Activated naive CD8-positive, alpha-beta T cell (primary cell): ENCODE data around the gene UHMK1.
"Not testable (repeated sequence)": the region's sequence is repeated elsewhere in the genome, so short reads cannot be mapped to it uniquely, and the experiment has no call there.

Experiments used
- H3K27ac Mint-ChIP-seq: one replicate; pipeline ENCODE4 v1.8.0; 2021; ENCODE audit warnings: mixed read lengths
- H3K27me3 Mint-ChIP-seq: one replicate; pipeline ENCODE4 v1.8.0; 2021; ENCODE audit warnings: mixed read lengths
- H3K36me3 Mint-ChIP-seq: one replicate; pipeline ENCODE4 v1.8.0; 2021; ENCODE audit warnings: mixed read lengths
- H3K4me1 Mint-ChIP-seq: one replicate; pipeline ENCODE4 v1.8.0; 2021; ENCODE audit warnings: low read depth, mixed read lengths
- H3K4me3 Mint-ChIP-seq: one replicate; pipeline ENCODE4 v1.8.0; 2021; ENCODE audit warnings: mild to moderate bottlenecking, mixed read lengths
- H3K9me3 Mint-ChIP-seq: one replicate; pipeline ENCODE4 v1.8.0; 2021; ENCODE audit warnings: low read depth, mixed read lengths

Gene UHMK1

GRCh38 chr1:162495531-162496233 lies 1.9 kb upstream of the UHMK1 start:
- not testable (repeated sequence) for H3K36me3 Mint-ChIP-seq, H3K9me3 Mint-ChIP-seq, H3K4me3 Mint-ChIP-seq, H3K27ac Mint-ChIP-seq, H3K27me3 Mint-ChIP-seq
- H3K4me1 Mint-ChIP-seq = peaks cover 30% of the 10 kb centered on the region

GRCh38 chr1:162497104-162497722 lies 405 bp upstream of the UHMK1 start:
- H3K4me3 Mint-ChIP-seq = peak overlapping the region; percentile 90
- H3K27me3 Mint-ChIP-seq = no peaks in the 10 kb centered on the region
- no peaks in the 10 kb centered on the region for H3K9me3 Mint-ChIP-seq
- H3K36me3 Mint-ChIP-seq = peaks cover 2% of the 10 kb centered on the region
- H3K4me1 Mint-ChIP-seq = peaks cover 33% of the 10 kb centered on the region
- H3K27ac Mint-ChIP-seq = peak overlapping the region; percentile 96

DNA sequence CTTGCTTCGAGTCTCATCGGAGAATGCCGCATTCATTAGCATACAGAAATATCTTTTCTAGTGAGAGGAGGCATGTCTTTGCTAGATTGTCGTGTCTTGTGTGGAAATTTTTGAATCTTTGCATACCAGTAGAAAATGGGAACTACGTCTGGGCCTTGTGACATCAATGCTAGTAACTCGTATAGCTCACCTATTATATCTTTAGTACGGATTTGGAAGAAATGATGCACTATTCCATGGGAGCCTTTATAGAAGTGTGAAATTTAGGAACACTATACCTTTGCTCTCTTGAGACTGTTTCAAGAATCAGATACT lies 835 bp downstream of the UHMK1 start:
- H3K27ac Mint-ChIP-seq = peak overlapping the region; percentile 78
- H3K9me3 Mint-ChIP-seq = no peaks in the 10 kb centered on the region
- H3K4me1 Mint-ChIP-seq = peaks cover 36% of the 10 kb centered on the region
- peaks cover 2% of the 10 kb centered on the region for H3K36me3 Mint-ChIP-seq
- no peaks in the 10 kb centered on the region for H3K27me3 Mint-ChIP-seq
- peak overlapping the region; percentile 90 for H3K4me3 Mint-ChIP-seq

GRCh38 chr1:162500805-162501204 lies 3.2 kb downstream of the UHMK1 start:
- H3K4me3 Mint-ChIP-seq = peak overlapping the region; percentile 40
- no peaks in the 10 kb centered on the region for H3K27me3 Mint-ChIP-seq
- H3K4me1 Mint-ChIP-seq = peaks cover 36% of the 10 kb centered on the region
- no peak overlapping the region for H3K27ac Mint-ChIP-seq
- H3K9me3 Mint-ChIP-seq = no peaks in the 10 kb centered on the region
- peaks cover 2% of the 10 kb centered on the region for H3K36me3 Mint-ChIP-seq

- Mint-ChIP-seq H3K27ac (no peak overlapping the region), H3K4me3 (no peak overlapping the region), H3K4me1 (peaks cover 32% of the 10 kb centered on the region), H3K9me3 (no peaks in the 10 kb centered on the region), H3K36me3 (peaks cover 4% of the 10 kb centered on the region), H3K27me3 (no peaks in the 10 kb centered on the region)
Measured at GRCh38 chr1:162502077-162502476, 4.5 kb downstream of the UHMK1 start.

GRCh38 chr1:162502928-162503327 lies 5.3 kb downstream of the UHMK1 start:
- H3K4me1 Mint-ChIP-seq = peaks cover 29% of the 10 kb centered on the region
- no peak overlapping the region for H3K4me3 Mint-ChIP-seq
- H3K36me3 Mint-ChIP-seq = peaks cover 4% of the 10 kb centered on the region
- H3K9me3 Mint-ChIP-seq = no peaks in the 10 kb centered on the region
- no peak overlapping the region for H3K27ac Mint-ChIP-seq
- no peaks in the 10 kb centered on the region for H3K27me3 Mint-ChIP-seq

- no peak overlapping the region for H3K4me3 Mint-ChIP-seq
- H3K27me3 Mint-ChIP-seq = no peaks in the 10 kb centered on the region
- no peak overlapping the region for H3K27ac Mint-ChIP-seq
- no peaks in the 10 kb centered on the region for H3K9me3 Mint-ChIP-seq
- H3K4me1 Mint-ChIP-seq = no peaks in the 10 kb centered on the region
- peaks cover 17% of the 10 kb centered on the region for H3K36me3 Mint-ChIP-seq
Measured at GRCh38 chr1:162527314-162527713, 29.7 kb downstream of the UHMK1 start.

DNA sequence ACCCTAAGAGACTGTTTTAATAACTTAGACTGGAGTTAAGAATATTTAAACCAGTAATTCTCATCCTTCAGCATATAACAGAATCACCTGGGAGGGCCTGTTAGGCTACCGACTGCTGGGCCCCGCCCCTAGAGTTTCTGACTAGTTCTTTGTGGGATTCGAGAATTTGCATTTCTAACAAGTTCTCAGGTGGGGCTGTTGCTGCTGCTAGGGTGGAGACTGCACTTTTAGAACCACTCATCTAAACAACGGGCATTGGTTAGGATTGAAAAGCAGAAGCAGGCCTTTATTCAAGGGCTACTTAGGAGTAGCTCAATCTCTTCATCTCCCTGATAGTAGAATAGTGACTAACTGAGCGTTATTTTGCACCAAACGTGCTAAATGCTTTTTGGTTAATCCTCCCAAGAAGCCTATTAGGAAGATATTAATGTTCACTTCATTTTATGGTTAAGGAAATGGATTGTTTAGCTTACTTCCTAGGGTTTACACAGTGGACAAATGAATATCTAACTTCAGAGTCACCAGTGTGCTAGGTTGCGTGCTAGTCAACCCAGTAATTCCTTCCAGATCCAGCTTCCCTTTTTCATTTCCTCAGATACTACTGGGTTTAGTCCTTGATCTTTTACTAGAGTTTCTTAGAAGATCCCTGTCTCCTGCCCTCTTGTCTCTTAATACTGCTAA lies 32.8 kb downstream of the UHMK1 start:
- H3K27ac Mint-ChIP-seq = no peak overlapping the region

GRCh38 chr1:162530988-162531319 lies 33.3 kb downstream of the UHMK1 start:
- Mint-ChIP-seq H3K9me3 (no peaks in the 10 kb centered on the region), H3K4me1 (no peaks in the 10 kb centered on the region), H3K27ac (no peak overlapping the region), H3K36me3 (peaks cover 10% of the 10 kb centered on the region), H3K4me3 (no peak overlapping the region), H3K27me3 (no peaks in the 10 kb centered on the region)

More for the DNA sequence above, 32.8 kb downstream of the UHMK1 start:
- no peaks in the 10 kb centered on the region for H3K27me3 Mint-ChIP-seq
- H3K4me1 Mint-ChIP-seq = no peaks in the 10 kb centered on the region
- no peak overlapping the region for H3K4me3 Mint-ChIP-seq
- no peaks in the 10 kb centered on the region for H3K9me3 Mint-ChIP-seq
- peaks cover 10% of the 10 kb centered on the region for H3K36me3 Mint-ChIP-seq

DNA sequence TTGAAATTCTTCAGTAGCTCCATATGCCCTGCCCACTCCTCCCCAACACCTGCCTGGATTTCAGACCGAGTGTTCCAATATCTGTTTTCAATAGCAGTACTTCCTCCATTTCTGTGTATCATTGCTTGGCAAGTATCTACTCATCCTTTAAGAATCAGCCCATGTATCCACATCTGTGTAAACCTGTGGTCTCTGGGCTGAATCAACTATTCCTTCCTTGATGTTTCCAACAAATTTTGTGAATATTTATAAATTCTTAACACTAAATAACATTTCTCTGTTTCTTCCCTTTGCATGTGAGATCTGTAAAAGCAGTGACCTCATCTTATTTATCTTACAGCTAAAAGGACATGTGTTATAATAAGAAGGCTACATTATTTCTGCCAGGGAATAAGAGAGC lies 37.9 kb downstream of the UHMK1 start:
- H3K27me3 Mint-ChIP-seq = no peaks in the 10 kb centered on the region
- H3K36me3 Mint-ChIP-seq = peaks cover 6% of the 10 kb centered on the region
- no peak overlapping the region for H3K4me3 Mint-ChIP-seq
- no peaks in the 10 kb centered on the region for H3K4me1 Mint-ChIP-seq
- H3K9me3 Mint-ChIP-seq = no peaks in the 10 kb centered on the region
- no peak overlapping the region for H3K27ac Mint-ChIP-seq

GRCh38 chr1:162536511-162536910 lies 38.9 kb downstream of the UHMK1 start:
- Mint-ChIP-seq H3K9me3 (peaks cover 4% of the 10 kb centered on the region), H3K27me3 (no peaks in the 10 kb centered on the region), H3K4me3 (no peak overlapping the region), H3K4me1 (no peaks in the 10 kb centered on the region), H3K36me3 (peaks cover 7% of the 10 kb centered on the region), H3K27ac (no peak overlapping the region)

GRCh38 chr1:162537216-162537615 lies 39.6 kb downstream of the UHMK1 start:
- Mint-ChIP-seq H3K4me3 (no peak overlapping the region), H3K27me3 (no peaks in the 10 kb centered on the region), H3K27ac (no peak overlapping the region), H3K36me3 (peaks cover 8% of the 10 kb centered on the region), H3K4me1 (no peaks in the 10 kb centered on the region), H3K9me3 (peaks cover 8% of the 10 kb centered on the region)

DNA sequence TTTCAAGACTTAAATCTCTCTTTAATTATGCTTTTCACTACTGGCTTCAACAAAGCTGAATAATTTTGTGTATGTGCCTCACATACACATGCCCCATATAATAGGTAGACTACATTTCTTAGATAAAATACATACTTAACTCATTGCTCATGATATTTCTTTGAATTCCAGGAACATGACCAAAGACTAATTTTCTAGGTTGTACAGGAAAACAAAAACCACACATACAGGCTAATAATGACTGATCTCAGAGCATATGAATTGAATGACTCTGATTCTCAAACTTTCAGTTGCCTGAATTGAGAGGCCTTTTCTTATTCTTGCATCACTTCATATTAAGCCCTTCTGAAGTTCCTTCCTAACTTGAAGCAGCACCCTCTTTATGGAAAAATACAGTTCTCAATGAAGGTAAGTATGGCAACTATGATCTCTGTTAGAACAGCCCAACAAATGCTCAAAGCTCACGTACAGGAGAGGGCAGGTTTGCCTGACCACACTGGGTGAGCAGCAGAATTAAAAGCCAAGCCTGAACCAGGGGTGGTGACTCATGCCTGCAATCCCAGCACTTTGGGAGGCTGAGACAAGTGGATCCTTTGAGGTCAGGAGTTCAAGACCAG lies 41.3 kb downstream of the UHMK1 start:
- H3K9me3 Mint-ChIP-seq = peaks cover 15% of the 10 kb centered on the region
- no peaks in the 10 kb centered on the region for H3K4me1 Mint-ChIP-seq
- no peak overlapping the region for H3K4me3 Mint-ChIP-seq
- no peaks in the 10 kb centered on the region for H3K27me3 Mint-ChIP-seq
- peaks cover 12% of the 10 kb centered on the region for H3K36me3 Mint-ChIP-seq
- H3K27ac Mint-ChIP-seq = no peak overlapping the region

GRCh38 chr1:162541619-162542141 lies 44.1 kb downstream of the UHMK1 start:
- Mint-ChIP-seq H3K4me1 (no peaks in the 10 kb centered on the region), H3K4me3 (no peak overlapping the region), H3K36me3 (peaks cover 12% of the 10 kb centered on the region), H3K27ac (no peak overlapping the region), H3K9me3 (peaks cover 15% of the 10 kb centered on the region), H3K27me3 (no peaks in the 10 kb centered on the region)

- Mint-ChIP-seq H3K4me3 (no peak overlapping the region), H3K4me1 (no peaks in the 10 kb centered on the region), H3K27me3 (no peaks in the 10 kb centered on the region), H3K9me3 (peaks cover 15% of the 10 kb centered on the region), H3K27ac (no peak overlapping the region), H3K36me3 (peaks cover 12% of the 10 kb centered on the region)
Measured at GRCh38 chr1:162543228-162543627, 45.6 kb downstream of the UHMK1 start.
